Fibroblast of skin of left quadriceps (primary cell): ENCODE data around the gene ACADM.
"Not testable (repeated sequence)": the region's sequence is repeated elsewhere in the genome, so short reads cannot be mapped to it uniquely, and the experiment has no call there.

Source experiments
- DNase-seq, 2 experiments: peaks; one replicate each; pipeline ENCODE4 v3.0.0-alpha.2; 2013; ENCODE audit warnings: low read depth in 2 of 2

The ACADM gene

GRCh38 chr1:75736016-75736415, 11.5 kb downstream of the ACADM start:
- no peak for DNase-seq

- no peak for DNase-seq
These were observed 17.6 kb downstream of the ACADM start for GRCh38 chr1:75742047-75742625.

DNA sequence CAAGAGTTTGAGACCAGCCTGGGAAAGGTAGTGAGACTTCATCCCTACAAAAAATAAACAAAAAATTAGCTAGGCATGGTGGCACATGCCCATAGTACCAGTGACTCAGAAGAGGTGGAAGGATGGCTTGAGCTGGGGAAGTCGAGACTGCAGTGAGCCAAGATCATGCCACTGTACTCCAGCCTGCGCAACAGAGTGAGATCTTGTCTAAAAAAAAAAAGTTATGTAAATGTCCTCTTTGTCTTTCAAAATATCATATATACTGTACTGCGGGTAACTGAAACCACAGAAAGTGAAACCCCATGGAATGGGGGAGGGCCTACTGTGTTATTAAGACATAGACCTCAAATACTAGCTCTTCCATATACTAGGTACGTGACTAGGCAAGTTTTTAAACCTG, 20.8 kb downstream of the ACADM start:
- DNase-seq = no peak

DNA sequence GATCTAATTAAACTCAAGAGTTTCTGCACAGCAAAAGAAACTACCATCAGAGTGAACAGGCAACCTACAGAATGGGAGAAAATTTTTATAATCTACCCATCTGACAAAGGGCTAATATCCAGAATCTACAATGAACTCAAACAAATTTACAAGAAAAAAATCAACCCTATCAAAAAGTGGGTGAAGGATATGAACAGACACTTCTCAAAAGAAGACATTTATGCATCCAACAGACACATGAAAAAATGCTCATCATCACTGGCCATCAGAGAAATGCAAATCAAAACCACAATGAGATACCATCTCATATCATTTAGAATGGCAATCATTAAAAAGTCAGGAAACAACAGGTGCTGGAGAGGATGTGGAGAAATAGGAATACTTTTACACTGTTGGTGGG, 32.7 kb downstream of the ACADM start:
- DNase-seq = not testable (repeated sequence)

- DNase-seq = not testable (repeated sequence)
These were observed 34.0 kb downstream of the ACADM start for GRCh38 chr1:75758543-75758942.

DNA sequence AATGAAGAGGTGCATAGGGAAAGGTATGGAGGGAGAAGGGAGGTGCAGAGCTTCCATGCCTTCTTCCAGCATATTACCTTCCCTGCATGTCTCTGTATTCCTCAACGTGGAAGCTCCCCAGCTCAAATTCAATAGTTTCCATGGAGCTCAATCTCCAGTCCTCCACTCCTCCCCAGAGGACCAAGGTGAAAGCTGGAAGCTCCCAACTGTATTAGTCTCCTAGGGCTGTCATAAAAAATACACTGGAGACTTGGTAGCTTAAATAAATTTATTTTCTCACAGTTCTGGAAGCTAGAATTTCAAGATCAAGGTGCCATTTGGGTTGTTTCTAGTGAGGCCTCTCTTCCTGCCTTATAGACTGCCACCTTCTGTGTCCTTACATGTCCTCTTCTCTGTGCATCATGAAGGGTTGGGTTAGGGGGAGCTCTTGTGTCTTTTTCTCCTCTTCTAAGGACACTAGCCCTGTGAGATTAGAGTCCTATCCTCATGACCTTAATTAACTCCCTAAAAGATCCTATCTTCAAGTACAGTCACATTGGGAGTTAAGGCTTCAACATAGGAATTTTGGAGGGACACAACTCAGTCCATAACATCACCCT, 39.6 kb downstream of the ACADM start:
- DNase-seq = no peak

DNA sequence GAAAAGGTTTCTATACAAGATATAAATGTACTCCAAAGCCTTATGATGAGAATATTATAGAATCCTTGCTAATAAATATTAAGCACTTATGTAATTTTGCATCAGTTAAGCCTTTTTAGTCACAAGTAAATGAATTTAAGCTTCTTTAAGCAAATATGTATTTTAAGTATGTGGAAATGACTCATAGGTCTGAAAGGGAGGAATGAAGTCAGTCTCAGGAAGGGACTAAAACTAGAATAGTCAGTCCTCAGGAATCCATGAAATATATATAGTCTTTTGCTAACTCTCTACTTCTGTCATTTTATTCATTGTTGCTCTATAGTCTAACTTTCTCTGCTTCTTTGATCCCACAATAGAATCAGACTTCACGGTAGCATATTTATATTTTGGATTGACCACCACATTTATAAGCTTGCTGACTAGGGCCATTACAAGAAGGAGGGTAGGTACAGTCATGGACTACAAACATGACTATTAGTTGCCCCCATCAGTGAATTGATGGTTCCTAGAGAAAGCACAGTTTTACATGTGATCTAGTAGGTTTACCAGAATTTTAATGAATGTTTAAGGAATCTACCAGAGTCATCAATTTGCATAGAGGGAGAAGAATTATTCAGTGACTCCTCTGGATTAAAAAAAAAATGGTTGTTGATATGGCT, 41.3 kb downstream of the ACADM start:
- peak; percentile 67 for DNase-seq

DNA sequence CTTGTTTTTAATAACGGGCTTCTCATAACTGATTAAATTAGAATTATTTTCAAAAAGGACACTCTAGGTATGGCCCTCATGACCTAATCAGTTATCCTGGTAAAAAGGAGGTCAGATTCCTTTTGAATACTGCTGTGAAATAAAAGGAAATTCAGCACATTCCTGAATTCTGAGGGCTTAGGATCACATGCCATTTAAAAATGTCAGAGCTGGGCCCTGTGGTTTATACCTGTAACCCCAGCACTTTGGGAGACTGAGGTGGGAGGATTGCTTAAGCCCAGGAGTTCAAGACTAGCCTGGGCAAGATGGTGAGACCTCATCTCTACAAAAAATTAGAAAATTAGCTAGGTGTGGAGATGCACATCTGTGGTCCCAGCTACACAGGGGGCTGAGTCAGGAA, 43.5 kb downstream of the ACADM start:
- DNase-seq = no peak

DNA sequence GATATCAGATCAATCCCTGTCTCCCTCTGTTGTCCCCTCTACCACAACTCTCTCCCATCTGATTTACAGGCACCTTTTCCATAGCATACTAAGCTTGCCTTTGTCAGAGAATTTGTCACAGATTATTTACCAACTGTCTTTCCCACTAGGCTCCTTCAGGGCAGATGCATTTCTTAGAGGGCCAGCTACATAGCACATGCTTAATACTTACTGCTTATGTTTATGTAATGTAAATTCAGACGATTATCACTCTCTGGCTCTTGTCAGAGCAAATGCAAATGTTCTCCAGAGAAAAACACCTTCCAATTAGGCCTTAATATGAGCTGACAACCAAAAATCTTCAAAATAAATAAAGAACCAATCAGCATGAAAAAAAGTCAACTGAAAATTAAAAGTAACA, 46.3 kb downstream of the ACADM start:
- DNase-seq = no peak

DNA sequence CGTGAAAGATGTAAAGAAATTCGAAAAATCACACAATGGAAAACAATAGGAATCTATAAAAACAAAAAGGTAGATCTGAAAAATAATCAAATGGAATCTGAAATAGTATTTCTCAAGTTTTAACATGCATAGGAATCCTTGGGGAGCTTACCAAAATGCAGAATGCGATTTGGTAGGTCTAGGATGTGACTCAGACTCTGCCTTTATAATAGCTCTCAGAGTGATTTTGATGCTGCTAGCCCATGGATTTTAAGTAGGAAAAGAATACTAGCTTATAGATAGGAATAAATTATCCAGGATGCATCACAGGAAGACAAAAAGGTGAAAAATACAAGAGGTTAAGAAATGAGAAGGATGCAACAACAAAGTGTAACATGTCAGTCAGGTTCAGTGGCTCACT, 47.5 kb downstream of the ACADM start:
- no peak for DNase-seq

DNA sequence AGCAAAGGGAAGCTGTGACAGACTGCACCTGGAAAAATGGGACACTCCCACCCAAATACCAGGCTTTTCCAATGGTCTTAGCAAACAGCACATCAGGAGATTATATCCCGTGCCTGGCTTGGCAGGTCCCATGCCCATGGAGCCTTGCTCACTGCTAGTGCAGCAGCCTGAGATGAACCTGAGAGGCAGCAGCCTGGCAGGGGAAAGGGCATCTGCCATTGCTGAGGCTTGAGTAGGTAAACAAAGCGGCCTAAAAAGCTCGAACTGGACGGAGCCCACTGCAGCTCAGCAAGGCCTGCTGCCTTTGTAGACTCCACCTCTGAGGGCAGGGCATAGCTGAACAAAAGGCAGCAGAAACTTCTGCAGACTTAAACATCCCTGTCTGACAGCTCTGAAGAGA, 53.3 kb downstream of the ACADM start:
- not testable (repeated sequence) for DNase-seq

GRCh38 chr1:75778694-75779093, 54.2 kb downstream of the ACADM start:
- not testable (repeated sequence) for DNase-seq

- DNase-seq = not testable (repeated sequence)
These were observed 55.7 kb downstream of the ACADM start for GRCh38 chr1:75780183-75780582.

GRCh38 chr1:75783920-75784319, 59.4 kb downstream of the ACADM start:
- not testable (repeated sequence) for DNase-seq

- no peak for DNase-seq
These were observed 60.9 kb downstream of the ACADM start for GRCh38 chr1:75785320-75785982.

DNA sequence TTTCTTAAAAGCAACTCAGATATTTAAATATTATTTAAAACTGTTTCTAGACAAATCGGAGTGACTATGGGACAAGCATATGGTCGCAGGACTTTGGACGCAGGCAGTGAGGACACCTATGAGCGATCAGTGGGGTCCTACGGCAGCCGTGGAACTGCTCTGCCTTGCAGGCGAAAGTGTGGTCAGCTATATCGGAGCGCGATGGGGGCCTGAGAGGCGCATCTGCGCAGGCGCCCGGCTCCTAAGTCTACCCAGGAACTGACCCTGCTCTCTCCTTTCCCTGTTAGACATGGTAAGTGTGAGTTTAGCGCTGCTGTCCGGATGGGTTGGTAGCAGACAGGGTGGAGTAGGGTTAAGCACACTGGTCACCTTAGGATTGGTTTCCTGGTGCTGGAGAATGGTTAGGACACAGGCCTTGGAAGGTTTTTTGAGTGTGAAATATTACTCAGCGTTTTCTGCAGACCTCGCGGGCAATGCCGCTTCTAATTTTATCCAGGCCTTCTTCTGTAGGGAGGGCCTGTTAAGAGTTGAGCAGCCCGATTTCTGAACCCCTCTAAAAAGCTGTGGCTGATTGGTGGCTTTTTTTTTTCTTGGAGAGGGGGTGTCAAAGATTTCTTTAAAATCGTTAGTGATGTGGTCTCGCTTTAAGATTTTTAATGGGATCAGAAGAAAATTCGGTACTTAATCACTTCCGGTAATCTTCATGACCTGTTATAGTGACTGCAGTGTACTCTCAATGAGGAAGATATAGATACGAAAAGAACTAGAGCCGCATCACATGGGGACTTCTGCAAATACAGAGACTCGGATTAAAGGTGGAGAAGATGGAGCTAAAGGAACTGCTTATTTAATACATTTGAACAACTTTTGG, 61.7 kb downstream of the ACADM start, which contains the start of gene RABGGTB:
Gene RABGGTB (plus strand): TSS at position 274 of the 871 bp plus-strand sequence. CDS start 16 bp downstream, at position 290.
- DNase-seq = peak; percentile 90

DNA sequence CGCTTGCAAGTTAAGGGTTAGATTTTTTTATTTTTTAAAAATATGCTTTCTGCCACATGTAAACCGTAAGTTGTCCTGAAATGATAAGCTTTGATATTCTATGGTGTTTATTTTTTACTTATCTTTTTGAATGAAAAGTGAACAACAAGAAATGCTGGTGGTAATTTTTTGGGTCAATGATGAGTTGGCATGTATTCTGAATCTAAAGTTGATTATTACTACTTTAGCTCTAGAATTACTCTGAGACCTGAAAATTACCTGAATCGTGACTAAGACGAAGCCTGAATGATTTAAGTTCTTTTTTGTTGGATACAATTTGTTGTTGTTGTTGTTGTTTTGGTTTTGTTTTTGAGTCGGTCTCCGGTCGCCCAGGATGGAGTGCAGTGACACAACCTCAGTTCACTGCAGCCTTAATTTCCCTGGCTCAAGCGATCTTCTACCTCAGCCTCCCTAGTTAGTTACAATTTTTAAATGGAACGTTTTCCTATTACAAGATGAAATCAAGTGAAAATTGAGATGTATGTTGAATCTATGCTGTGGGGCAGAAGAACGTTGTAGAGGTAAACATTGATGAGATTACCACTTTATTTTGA, 62.5 kb downstream of the ACADM start:
- no peak for DNase-seq

DNA sequence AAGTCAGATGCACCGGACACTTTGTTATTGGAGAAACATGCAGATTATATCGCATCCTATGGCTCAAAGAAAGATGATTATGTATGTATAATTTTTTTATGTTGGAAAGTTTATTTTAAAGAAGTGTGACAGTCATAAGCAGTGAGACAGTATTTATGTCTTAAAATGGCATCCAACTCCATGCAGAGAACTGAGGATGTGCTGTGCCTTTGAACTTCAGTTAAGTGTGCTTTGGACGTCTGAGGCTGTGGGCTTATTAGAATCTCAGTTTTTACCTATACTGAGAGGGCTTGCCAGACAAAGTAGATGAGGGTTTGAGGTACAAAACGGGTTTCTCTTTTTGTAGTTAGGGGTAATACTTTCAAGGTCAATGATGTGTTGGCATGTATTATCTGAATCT, 63.0 kb downstream of the ACADM start:
- DNase-seq = no peak

- no peak for DNase-seq
These were observed 65.5 kb downstream of the ACADM start for GRCh38 chr1:75789988-75790387.

DNA sequence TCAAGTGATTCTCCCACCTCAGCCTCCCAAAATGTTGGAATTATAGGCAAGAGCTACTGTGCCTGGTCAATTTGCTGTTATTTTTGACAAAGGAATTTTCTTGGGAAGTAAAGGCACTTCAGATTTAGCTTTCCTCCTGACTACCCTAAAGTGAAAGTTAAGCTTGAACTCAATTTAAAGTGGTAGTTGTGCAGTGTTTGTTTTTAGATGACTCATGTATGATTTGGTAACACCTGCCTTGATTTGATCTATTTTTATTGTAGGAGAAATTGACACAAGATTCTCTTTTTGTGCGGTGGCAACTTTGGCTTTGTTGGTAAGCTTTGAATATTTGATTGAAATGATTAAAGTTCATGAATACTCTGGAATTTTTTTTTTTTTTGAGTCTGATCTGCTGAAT, 66.5 kb downstream of the ACADM start:
- DNase-seq = no peak

DNA sequence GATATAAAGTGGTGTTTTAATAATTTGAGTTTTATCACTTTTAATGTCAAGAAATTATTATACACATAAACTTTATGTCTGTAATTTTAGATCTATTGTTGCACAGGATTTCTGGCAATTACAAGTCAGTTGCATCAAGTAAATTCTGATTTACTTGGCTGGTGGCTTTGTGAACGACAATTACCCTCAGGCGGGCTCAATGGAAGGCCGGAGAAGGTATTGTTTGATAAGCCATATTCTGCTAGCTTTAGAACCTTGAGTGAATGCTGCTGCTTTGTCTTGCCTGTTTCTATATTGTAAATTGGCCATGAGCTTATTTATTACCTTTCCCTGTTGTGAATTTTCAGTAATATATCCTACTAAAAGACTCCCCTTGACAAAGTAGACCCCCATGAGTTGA, 67.6 kb downstream of the ACADM start:
- DNase-seq = no peak
